Activated CD8-positive, alpha-beta memory T cell treated with anti-CD3 and anti-CD28 coated beads, Interleukin-2, amount 50 U/mL, for 1 hour (primary cell): ENCODE results near the gene CHST6.
"Not testable (repeated sequence)": the region's sequence is repeated elsewhere in the genome, so short reads cannot be mapped to it uniquely, and the experiment has no call there.

Source experiments
- DNase-seq: peaks from one replicate; pipeline ENCODE4 v3.0.0-alpha.2; 2020; ENCODE audit errors: extremely low read depth

The CHST6 gene

GRCh38 chr16:75495076-75495674 is at the start of gene CHST6:
Gene CHST6, minus strand, starts transcription at chr16:75495441. Its CDS starts 15,613 bp downstream, at chr16:75479828.
- DNase-seq = no peak

GRCh38 chr16:75542462-75542861 is 47.2 kb upstream of the CHST6 start:
- DNase-seq = not testable (repeated sequence)

GRCh38 chr16:75541236-75541635 is 46.0 kb upstream of the CHST6 start:
- DNase-seq = no peak

GRCh38 chr16:75538882-75539565 is 43.8 kb upstream of the CHST6 start:
- not testable (repeated sequence) for DNase-seq

GRCh38 chr16:75537776-75538175 is 42.5 kb upstream of the CHST6 start:
- no peak for DNase-seq

GRCh38 chr16:75535901-75536300 is 40.7 kb upstream of the CHST6 start, which contains the start of gene CHST5:
Gene CHST5, minus strand, starts transcription at chr16:75536108. Its CDS starts 5,724 bp downstream, at chr16:75530384.
- DNase-seq = no peak

- no peak for DNase-seq
These were observed 40.1 kb upstream of the CHST6 start for GRCh38 chr16:75535211-75535843.

GRCh38 chr16:75534560-75535205 is 39.4 kb upstream of the CHST6 start:
- DNase-seq = no peak

- no peak for DNase-seq
These were observed 37.5 kb upstream of the CHST6 start for GRCh38 chr16:75532791-75533190.

GRCh38 chr16:75532142-75532765 is 37.0 kb upstream of the CHST6 start:
- no peak for DNase-seq

GRCh38 chr16:75529959-75530358 is 34.7 kb upstream of the CHST6 start:
- no peak for DNase-seq

- DNase-seq = no peak
These were observed 34.0 kb upstream of the CHST6 start for GRCh38 chr16:75529056-75529905.

GRCh38 chr16:75527825-75528299 is 32.6 kb upstream of the CHST6 start:
- no peak for DNase-seq

GRCh38 chr16:75526032-75526790 is 31.0 kb upstream of the CHST6 start:
- DNase-seq = no peak

GRCh38 chr16:75519175-75519574 is 23.9 kb upstream of the CHST6 start:
- DNase-seq = no peak

GRCh38 chr16:75516189-75516966 is 21.1 kb upstream of the CHST6 start:
- not testable (repeated sequence) for DNase-seq

GRCh38 chr16:75514296-75514695 is 19.1 kb upstream of the CHST6 start:
- no peak for DNase-seq

- DNase-seq = no peak
These were observed 11.3 kb upstream of the CHST6 start for GRCh38 chr16:75506574-75506973.

- DNase-seq = no peak
These were observed 10.9 kb upstream of the CHST6 start for GRCh38 chr16:75506107-75506506.
